HG03025 (cell line): ENCODE results near the gene LYAR.
A peak's percentile ranks its signal among the peaks of the same experiment; 100 is the strongest.
"Not testable (repeated sequence)": the region's sequence is repeated elsewhere in the genome, so short reads cannot be mapped to it uniquely, and the experiment has no call there.

ENCODE experiments used
- ATAC-seq: cut with Tn5 transposase; IDR thresholded peaks from one replicate; pipeline ENCODE4 v1.9.1; 2021; ENCODE audit warnings: mild to moderate bottlenecking, moderate library complexity; ENCODE audit not compliant: unreplicated experiment, low FRiP score

LYAR gene

GRCh38 chr4:4269331-4269731 is 20.6 kb downstream of the LYAR start:
- no peak for ATAC-seq

- no peak for ATAC-seq
These were observed 21.2 kb downstream of the LYAR start for GRCh38 chr4:4268776-4269175.

DNA sequence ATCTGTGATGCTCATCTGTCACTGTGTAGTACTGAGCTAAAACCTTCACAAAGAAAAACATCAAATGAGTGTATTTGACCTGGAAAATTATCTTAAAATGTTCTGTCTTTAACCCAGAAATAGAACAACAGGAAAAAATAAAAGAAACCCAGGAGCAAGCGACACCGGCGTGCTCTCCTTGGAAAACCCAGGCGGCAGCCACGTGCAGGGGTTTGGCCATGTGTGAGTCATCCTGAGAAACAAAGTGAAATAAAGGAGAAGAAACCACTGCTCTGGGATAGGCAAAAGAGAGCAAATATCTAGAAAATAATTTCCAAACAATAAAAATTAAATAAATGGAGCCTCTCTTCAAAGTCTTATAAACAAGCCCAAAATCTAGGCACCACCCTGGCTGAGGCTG is 22.0 kb downstream of the LYAR start:
- no peak for ATAC-seq

GRCh38 chr4:4260185-4260751 is 29.7 kb downstream of the LYAR start:
- no peak for ATAC-seq

GRCh38 chr4:4259484-4260100 is 30.4 kb downstream of the LYAR start:
- ATAC-seq: no peak

- not testable (repeated sequence) for ATAC-seq
These were observed 32.2 kb downstream of the LYAR start for GRCh38 chr4:4257705-4258104.

- no peak for ATAC-seq
These were observed 33.2 kb downstream of the LYAR start for GRCh38 chr4:4256799-4257198.

GRCh38 chr4:4254666-4255065 is 35.3 kb downstream of the LYAR start:
- ATAC-seq: no peak

- ATAC-seq: no peak
These were observed 35.8 kb downstream of the LYAR start for GRCh38 chr4:4254199-4254598.

DNA sequence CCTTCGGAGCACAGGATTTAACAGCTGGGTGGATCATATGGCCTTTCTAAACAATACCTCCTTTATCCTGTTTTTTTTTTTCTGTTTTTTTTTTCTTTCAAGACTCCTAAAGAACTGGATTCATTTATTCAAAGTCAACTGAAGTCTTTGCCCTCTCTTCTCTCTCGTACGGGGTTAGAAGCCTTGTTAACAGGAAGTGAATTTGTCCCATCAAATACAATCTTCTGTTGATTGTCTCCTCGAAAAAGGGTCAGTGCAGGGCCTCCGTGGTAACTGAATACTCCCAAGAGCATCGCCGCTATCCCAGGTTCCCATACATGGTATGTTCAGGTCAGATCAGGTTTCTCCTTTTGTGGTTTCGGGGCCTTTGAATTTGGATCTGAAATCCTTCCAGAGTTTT is 40.1 kb downstream of the LYAR start:
- no peak for ATAC-seq

DNA sequence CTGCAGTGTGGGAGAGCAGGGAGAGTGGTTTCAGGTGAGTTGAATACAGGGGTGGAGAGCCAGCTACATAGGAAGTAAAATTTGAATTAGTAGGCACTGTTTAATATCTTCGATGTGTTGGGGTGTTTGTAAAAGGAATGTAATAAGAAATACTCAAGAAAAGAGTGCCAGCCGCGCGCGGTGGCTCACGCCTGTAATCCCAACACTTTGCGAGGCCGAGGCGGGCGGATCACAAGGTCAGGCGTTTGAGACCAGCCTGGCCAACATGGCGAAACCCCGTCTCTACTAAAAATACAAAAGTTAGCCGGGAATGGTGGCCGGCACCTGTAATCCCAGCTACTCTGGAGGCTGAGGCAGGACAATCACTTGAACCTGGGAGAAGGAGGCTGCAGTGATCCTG is 40.6 kb downstream of the LYAR start:
- ATAC-seq: not testable (repeated sequence)

DNA sequence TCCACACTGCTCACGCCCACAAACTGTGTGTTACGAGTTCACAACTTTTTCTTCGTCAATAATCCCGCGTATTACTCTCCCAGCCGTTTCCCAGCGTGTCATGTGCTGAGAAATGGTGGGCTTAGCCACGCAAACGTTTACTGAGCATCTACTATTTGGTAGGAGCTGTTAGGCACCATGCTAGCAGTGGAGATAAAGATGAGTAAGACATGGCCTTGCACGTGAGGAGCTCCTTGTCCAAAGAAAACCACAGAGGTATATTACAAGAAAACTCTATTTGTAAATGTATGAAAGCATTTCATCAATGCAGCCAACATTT is 41.1 kb downstream of the LYAR start:
- no peak for ATAC-seq

DNA sequence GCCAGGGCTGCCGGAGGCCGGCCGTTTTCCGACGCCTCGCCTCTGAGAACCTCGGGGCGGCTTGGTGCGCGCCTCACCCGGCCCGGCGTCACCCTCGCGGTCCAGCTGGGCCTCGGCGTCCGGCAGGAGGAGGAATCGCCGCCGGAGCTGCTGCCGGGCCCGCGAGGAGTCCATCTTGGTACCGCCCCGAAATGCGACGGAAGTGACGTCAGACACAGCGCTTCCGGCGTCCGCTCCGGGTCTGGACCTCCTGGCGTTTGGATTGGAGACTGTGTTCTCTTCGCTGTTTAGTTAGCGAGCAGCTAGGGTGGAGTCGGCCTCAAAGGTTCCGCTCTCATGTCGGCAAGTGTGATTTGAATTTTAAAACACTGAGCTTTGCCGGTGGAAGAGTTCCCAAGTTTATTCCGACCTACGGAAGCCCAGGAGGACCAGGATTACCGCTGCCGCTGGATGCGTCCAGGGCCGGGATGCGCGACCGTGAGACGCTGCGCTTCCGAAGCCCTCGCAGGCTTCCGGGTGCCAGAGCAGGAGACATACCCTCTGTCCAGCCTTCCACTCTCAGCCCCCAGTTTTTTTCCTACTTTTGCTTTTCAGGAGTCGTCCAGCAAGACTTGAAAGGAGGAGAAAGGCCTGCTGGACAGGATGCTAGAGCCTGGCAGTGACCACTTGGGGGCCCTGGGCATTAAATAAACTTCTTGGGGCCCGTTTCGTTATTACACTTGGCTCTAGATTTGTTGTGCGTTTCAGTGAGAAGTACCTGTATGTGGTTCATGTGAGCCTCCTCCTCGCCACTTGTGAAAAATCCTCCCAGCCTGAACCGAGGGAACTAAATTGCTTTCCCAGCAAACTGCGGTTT is 41.7 kb downstream of the LYAR start, which contains the start of gene TMEM128:
TSS of gene TMEM128 (minus strand) at position 195 of the 856 bp plus-strand sequence. CDS start at position 174, 21 bp downstream.
- ATAC-seq: peak; percentile 96

- ATAC-seq: peak; percentile 16
These were observed 42.3 kb downstream of the LYAR start for GRCh38 chr4:4247696-4248028.

- ATAC-seq: no peak
These were observed 44.8 kb downstream of the LYAR start for GRCh38 chr4:4245172-4245571.

GRCh38 chr4:4239551-4239950 is 50.4 kb downstream of the LYAR start:
- not testable (repeated sequence) for ATAC-seq

GRCh38 chr4:4233610-4234009 is 56.3 kb downstream of the LYAR start:
- ATAC-seq: no peak

GRCh38 chr4:4228356-4228668 is 61.6 kb downstream of the LYAR start:
- ATAC-seq: no peak

DNA sequence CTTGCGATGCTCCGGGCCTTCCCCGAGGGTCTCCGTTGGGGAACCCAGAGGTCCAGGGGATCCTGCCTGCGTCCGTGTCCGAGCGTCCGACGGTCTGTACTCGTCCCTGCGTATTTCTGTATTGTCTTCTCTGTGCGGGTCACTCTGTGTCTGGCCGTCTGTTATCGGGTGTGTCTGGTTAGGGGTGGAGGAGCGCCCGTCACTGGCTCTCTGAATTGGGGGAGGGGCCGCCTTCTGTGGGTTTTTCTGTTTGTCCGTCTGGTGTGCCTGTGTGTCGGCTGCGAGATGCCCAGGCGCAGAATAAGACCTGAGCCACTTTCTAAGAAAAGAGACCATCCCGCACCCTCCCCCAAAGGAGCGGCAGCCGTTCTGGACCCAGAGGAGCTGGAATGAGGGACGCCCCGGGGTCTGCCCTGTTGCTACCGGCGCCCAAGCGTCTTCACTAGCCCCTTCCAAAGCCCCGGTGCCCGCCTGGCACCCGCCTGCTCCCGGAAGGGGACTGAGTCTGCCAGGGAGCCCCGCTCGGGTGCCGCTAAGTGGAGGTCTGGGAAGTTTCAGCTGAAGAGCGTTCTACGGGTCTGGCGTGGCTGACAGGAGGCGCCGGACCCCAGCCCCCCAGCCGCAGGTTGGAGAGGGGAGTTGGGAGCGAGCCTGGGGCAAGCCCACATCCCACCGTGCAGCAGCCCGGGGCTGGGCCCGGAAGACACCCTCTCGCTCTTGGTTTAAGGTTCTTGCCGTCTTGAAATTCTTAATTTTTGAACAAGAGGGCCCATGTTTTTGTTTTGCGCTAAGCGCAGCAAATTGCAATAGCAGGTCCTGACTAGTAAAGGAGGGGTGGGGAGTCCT is 62.2 kb downstream of the LYAR start:
- ATAC-seq: no peak

DNA sequence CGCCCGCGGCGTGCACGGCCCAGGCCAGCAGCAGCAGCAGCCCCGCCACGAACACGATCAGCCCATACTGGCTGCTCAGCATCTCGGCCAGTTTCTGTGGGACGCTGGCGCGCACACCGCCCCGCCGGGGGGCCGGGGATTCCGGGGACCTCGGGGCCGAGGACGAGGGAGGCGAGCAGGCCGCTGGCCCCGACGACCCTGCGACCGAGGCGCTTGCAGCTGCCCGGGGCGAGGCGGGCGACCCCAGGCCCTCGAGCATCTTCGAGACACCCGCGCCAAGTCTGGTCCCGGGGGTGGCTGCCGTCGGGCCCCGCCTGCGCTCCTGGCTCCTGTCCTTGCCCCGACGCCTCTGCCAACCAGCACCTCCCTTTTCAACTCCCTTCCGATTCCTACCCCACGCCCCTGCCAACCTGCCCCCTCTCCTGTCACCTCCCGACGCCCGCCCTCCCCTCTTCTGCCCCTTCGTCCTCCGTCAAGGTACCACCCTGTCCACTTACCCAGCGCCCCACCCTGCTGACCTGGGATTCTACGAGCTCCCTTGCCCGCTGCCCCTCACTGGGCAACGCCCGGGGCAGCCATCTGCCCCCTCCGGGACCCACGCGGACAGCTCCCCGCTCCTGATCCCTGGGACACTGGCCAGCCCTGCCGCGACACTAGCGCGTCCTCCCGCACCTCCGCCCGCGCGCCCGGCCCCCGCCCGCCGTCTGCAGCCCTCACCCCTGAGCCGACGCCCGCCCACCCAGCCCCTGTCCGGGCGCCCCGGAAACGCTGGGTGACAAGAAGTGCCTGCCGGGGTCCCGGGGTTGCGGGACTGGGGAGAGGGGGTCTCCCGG is 63.1 kb downstream of the LYAR start, which contains the start of gene OTOP1:
TSS of gene OTOP1 (minus strand) at position 324 of the 833 bp plus-strand sequence. CDS start at position 259, 65 bp downstream.
- ATAC-seq: no peak
